Loucy (cell line): ENCODE results near the gene SMIM10L1.

Source experiments
- H2AFZ ChIP-seq: fragments of 200-600 bp; sonication (generic); 2 replicates; pipeline ENCODE4 v1.6.0; 2016; ENCODE audit warnings: antibody characterized with exemption, mild to moderate bottlenecking, low read length, moderate library complexity
- H3F3A ChIP-seq: fragments of 200-600 bp; 2 replicates; pipeline ENCODE4 v1.6.0; 2016; ENCODE audit warnings: antibody characterized with exemption, low read depth, mild to moderate bottlenecking
- H3K27me3 ChIP-seq: fragments of 200-600 bp; sonication (generic); 2 replicates; pipeline ENCODE4 v1.6.1; 2014; ENCODE audit warnings: low read length, mild to moderate bottlenecking; ENCODE audit not compliant: insufficient read depth, poor library complexity, severe bottlenecking
- H3K36me3 ChIP-seq: fragments of 200-600 bp; sonication (generic); 2 replicates; pipeline ENCODE4 v1.6.1; 2016; ENCODE audit warnings: low read length; ENCODE audit not compliant: insufficient read depth
- H3K4me1 ChIP-seq: fragments of 200-600 bp; sonication (generic); 2 replicates; pipeline ENCODE4 v1.5.1; 2014; ENCODE audit warnings: low read length, mild to moderate bottlenecking; ENCODE audit not compliant: insufficient read depth, poor library complexity, severe bottlenecking
- H3K4me2 ChIP-seq: fragments of 200-600 bp; sonication (generic); 2 replicates; pipeline ENCODE4 v1.6.0; 2014; ENCODE audit warnings: antibody characterized with exemption, low read length, low read depth, mild to moderate bottlenecking; ENCODE audit not compliant: poor library complexity, severe bottlenecking
- H3K4me3 ChIP-seq: fragments of 200-600 bp; sonication (generic); 2 replicates; pipeline ENCODE4 v1.5.1; 2014; ENCODE audit warnings: low read length, mild to moderate bottlenecking, mixed read lengths; ENCODE audit not compliant: poor library complexity, severe bottlenecking
- H3K79me2 ChIP-seq: fragments of 200-600 bp; sonication (generic); 2 replicates; pipeline ENCODE4 v1.6.1; 2014; ENCODE audit warnings: low read length; ENCODE audit not compliant: insufficient read depth
- H3K9ac ChIP-seq: fragments of 200-600 bp; sonication (generic); 2 replicates; pipeline ENCODE4 v1.6.0; 2014; ENCODE audit warnings: mild to moderate bottlenecking, low read depth, low read length, moderate library complexity; ENCODE audit not compliant: poor library complexity, severe bottlenecking
- H3K9me2 ChIP-seq: fragments of 200-600 bp; sonication (generic); replicated peaks from 2 replicates; pipeline ENCODE4 v1.6.1; 2016; ENCODE audit warnings: low read depth, low read length, mixed read lengths
- H3K9me3 ChIP-seq: fragments of 200-600 bp; sonication (generic); 2 replicates; pipeline ENCODE4 v1.6.1; 2014; ENCODE audit warnings: mild to moderate bottlenecking, antibody characterized with exemption, low read length, low read depth; ENCODE audit not compliant: insufficient read depth
- H4K20me1 ChIP-seq: fragments of 200-600 bp; sonication (generic); 2 replicates; pipeline ENCODE4 v1.6.0; 2014; ENCODE audit warnings: antibody characterized with exemption, low read length, mild to moderate bottlenecking; ENCODE audit not compliant: insufficient read depth, poor library complexity, severe bottlenecking
- CTCF ChIP-seq: fragments of 200-600 bp; sonication (generic); conservative IDR thresholded peaks from 2 replicates; pipeline ENCODE4 v1.5.1; 2014; ENCODE audit warnings: mild to moderate bottlenecking, antibody characterized with exemption, low read length
- EZH2phosphoT487 ChIP-seq: fragments of 200-600 bp; IDR thresholded peaks from 2 replicates; pipeline ENCODE4 v1.6.1; 2018; ENCODE audit warnings: antibody characterized with exemption, mild to moderate bottlenecking, moderate library complexity, borderline replicate concordance

SMIM10L1 gene

GRCh38 chr12:11164384-11164783, 6.6 kb upstream of the SMIM10L1 start:
- Histone ChIP-seq H3K79me2 (peaks cover 80% of the 10 kb centered on the region), H4K20me1 (peaks cover 26% of the 10 kb centered on the region), H3K9ac (no peak overlapping the region), H3F3A (no peaks in the 10 kb centered on the region), H3K4me1 (peaks cover 17% of the 10 kb centered on the region), H3K4me3 (no peak overlapping the region), H3K9me3 (no peaks in the 10 kb centered on the region), H3K36me3 (no peaks in the 10 kb centered on the region), H2AFZ (no peak overlapping the region), H3K4me2 (peak overlapping the region; percentile 40), H3K27me3 (no peaks in the 10 kb centered on the region), H3K9me2 (no peaks in the 10 kb centered on the region)
- TF ChIP-seq EZH2phosphoT487 (no peak), CTCF (no peak)

GRCh38 chr12:11166300-11166699, 4.7 kb upstream of the SMIM10L1 start:
- Histone ChIP-seq H3K79me2 (peaks cover 86% of the 10 kb centered on the region), H2AFZ (no peak overlapping the region), H3K9me3 (no peaks in the 10 kb centered on the region), H3K36me3 (no peaks in the 10 kb centered on the region), H3K27me3 (no peaks in the 10 kb centered on the region), H3F3A (no peaks in the 10 kb centered on the region), H3K9ac (no peak overlapping the region), H3K9me2 (no peaks in the 10 kb centered on the region), H3K4me2 (peak overlapping the region; percentile 60), H3K4me3 (peak overlapping the region; percentile 38), H3K4me1 (peaks cover 27% of the 10 kb centered on the region), H4K20me1 (peaks cover 39% of the 10 kb centered on the region)
- TF ChIP-seq EZH2phosphoT487 (no peak), CTCF (no peak)

- H3K4me3 ChIP-seq = peak overlapping the region; percentile 80
- peak overlapping the region; percentile 72 for H3K4me2 ChIP-seq
- H4K20me1 ChIP-seq = peaks cover 42% of the 10 kb centered on the region
- no peak overlapping the region for H2AFZ ChIP-seq
- TF ChIP-seq CTCF = no peak
- TF ChIP-seq EZH2phosphoT487 = no peak
- H3F3A ChIP-seq = no peaks in the 10 kb centered on the region
- H3K9me3 ChIP-seq = no peaks in the 10 kb centered on the region
- H3K36me3 ChIP-seq = no peaks in the 10 kb centered on the region
- peaks cover 67% of the 10 kb centered on the region for H3K79me2 ChIP-seq
- peak overlapping the region; percentile 74 for H3K9ac ChIP-seq
- no peaks in the 10 kb centered on the region for H3K27me3 ChIP-seq
- H3K4me1 ChIP-seq = peaks cover 38% of the 10 kb centered on the region
- H3K9me2 ChIP-seq = no peaks in the 10 kb centered on the region
Observed at GRCh38 chr12:11170810-11171144, 217 bp upstream of the SMIM10L1 start.
